IMR-90 (cell line): ENCODE data around the gene S100A16. TPM values are rescaled to one million over a fixed set of nuclear protein-coding genes. Genes with fewer than 3 reads are reported as not detected.

Experiments used
- polyA plus RNA-seq, 3 experiments: library from polyadenylated mRNA; depleted of rRNA; stranded (reverse); fragments of >200 nt; gene quantifications; 2 replicates each; pipeline ENCODE4 v1.2.3, GENCODE V29; 2012; ENCODE audit warnings: low replicate concordance in 1 of 3
- total RNA-seq: library from RNA; depleted of rRNA; stranded (reverse); fragments of >200 nt; gene quantifications from 2 replicates; pipeline ENCODE4 v1.2.3, GENCODE V29; 2012; rRNA removed

S100A16 gene
- total and polyA plus RNA-seq, 2 of the 4 experiments (the other 2 are of a cell fraction): 201 to 515 TPM

Other genes with a start within 250 kb of the S100A16 start
- gene S100A12, start 237.5 kb downstream of the S100A16 start, total RNA-seq: not detected in 2 replicates
- not detected in 2 replicates for gene S100A12, start 237.5 kb downstream of the S100A16 start, polyA plus RNA-seq (2012; rRNA removed)
- not detected in 2 replicates for gene S100A8, start 222.1 kb downstream of the S100A16 start, total RNA-seq
- gene S100A8, start 222.1 kb downstream of the S100A16 start, polyA plus RNA-seq (2012; rRNA removed): not detected in 2 replicates
- gene S100A7A, start 196.6 kb downstream of the S100A16 start, total RNA-seq: not detected in 2 replicates
- not detected in 2 replicates for gene S100A7A, start 196.6 kb downstream of the S100A16 start, polyA plus RNA-seq (2012; rRNA removed)
- not detected in 2 replicates for gene S100A7, start 152.5 kb downstream of the S100A16 start, total RNA-seq
- gene S100A7, start 152.5 kb downstream of the S100A16 start, polyA plus RNA-seq (2012; rRNA removed): not detected in 2 replicates
- 373 and 555 TPM in 2 replicates for gene S100A6, start 77.1 kb downstream of the S100A16 start, total RNA-seq
- 1,755 and 2,394 TPM in 2 replicates for gene S100A6, start 77.1 kb downstream of the S100A16 start, polyA plus RNA-seq (2012; rRNA removed)
- 0.56 TPM in 1 of 2 replicates, not detected in the other for gene S100A5, start 72.2 kb downstream of the S100A16 start, total RNA-seq
- 0.27 and 0.55 TPM in 2 replicates for gene S100A5, start 72.2 kb downstream of the S100A16 start, polyA plus RNA-seq (2012; rRNA removed)
- 5.6 and 7.5 TPM in 2 replicates for gene S100A4, start 67.3 kb downstream of the S100A16 start, total RNA-seq
- 15.0 and 16.6 TPM in 2 replicates for gene S100A4, start 67.3 kb downstream of the S100A16 start, polyA plus RNA-seq (2012; rRNA removed)
- 1.4 and 2.9 TPM in 2 replicates for gene S100A3, start 63.9 kb downstream of the S100A16 start, total RNA-seq
- gene S100A3, start 63.9 kb downstream of the S100A16 start, polyA plus RNA-seq (2012; rRNA removed): 4.5 and 6.2 TPM in 2 replicates
- gene S100A2, start 47.3 kb downstream of the S100A16 start, total RNA-seq: 3.6 and 4.4 TPM in 2 replicates
- gene S100A2, start 47.3 kb downstream of the S100A16 start, polyA plus RNA-seq (2012; rRNA removed): 7.9 and 9.5 TPM in 2 replicates
- gene S100A14, start 3.2 kb upstream of the S100A16 start, total RNA-seq: not detected in 2 replicates
- gene S100A14, start 3.2 kb upstream of the S100A16 start, polyA plus RNA-seq (2012; rRNA removed): 0.10 and 0.14 TPM in 2 replicates
- 122 and 225 TPM in 2 replicates for gene S100A13, start 14.4 kb upstream of the S100A16 start, total RNA-seq
- 468 and 529 TPM in 2 replicates for gene S100A13, start 14.4 kb upstream of the S100A16 start, polyA plus RNA-seq (2012; rRNA removed)
- 0.18 TPM in 1 of 2 replicates, not detected in the other for gene S100A1, start 15.3 kb upstream of the S100A16 start, total RNA-seq
- 0.29 and 0.59 TPM in 2 replicates for gene S100A1, start 15.3 kb upstream of the S100A16 start, polyA plus RNA-seq (2012; rRNA removed)
- gene CHTOP, start 20.9 kb upstream of the S100A16 start, total RNA-seq: 33.9 and 38.9 TPM in 2 replicates
- gene CHTOP, start 20.9 kb upstream of the S100A16 start, polyA plus RNA-seq (2012; rRNA removed): 49.3 and 50.8 TPM in 2 replicates
- 37.2 and 40.9 TPM in 2 replicates for gene SNAPIN, start 45.6 kb upstream of the S100A16 start, total RNA-seq
- 37.4 and 39.1 TPM in 2 replicates for gene SNAPIN, start 45.6 kb upstream of the S100A16 start, polyA plus RNA-seq (2012; rRNA removed)
- 405 and 504 TPM in 2 replicates for gene ILF2, start 57.9 kb upstream of the S100A16 start, total RNA-seq
- gene ILF2, start 57.9 kb upstream of the S100A16 start, polyA plus RNA-seq (2012; rRNA removed): 269 and 273 TPM in 2 replicates
- gene NPR1, start 65.6 kb upstream of the S100A16 start, total RNA-seq: not detected in 2 replicates
- 0.02 and 0.03 TPM in 2 replicates for gene NPR1, start 65.6 kb upstream of the S100A16 start, polyA plus RNA-seq (2012; rRNA removed)
- gene INTS3, start 114.9 kb upstream of the S100A16 start, total RNA-seq: 28.1 and 33.5 TPM in 2 replicates
- gene INTS3, start 114.9 kb upstream of the S100A16 start, polyA plus RNA-seq (2012; rRNA removed): 53.9 and 59.4 TPM in 2 replicates
- gene SLC27A3, start 162.3 kb upstream of the S100A16 start, total RNA-seq: 1.9 and 3.2 TPM in 2 replicates
- 9.3 and 9.6 TPM in 2 replicates for gene SLC27A3, start 162.3 kb upstream of the S100A16 start, polyA plus RNA-seq (2012; rRNA removed)